Adipocyte (in vitro differentiated cells): Measurements from ENCODE around the gene SLC4A5.
A peak's percentile ranks its signal among the peaks of the same experiment; 100 is the strongest.

Source experiments
- DNase-seq: peaks from one replicate; pipeline ENCODE4 v3.0.0-alpha.2; 2015; ENCODE audit warnings: low read depth
- H3K27me3 ChIP-seq: replicated peaks from 2 replicates; pipeline ENCODE4 v1.7.0; 2013; ENCODE audit warnings: mild to moderate bottlenecking, low read length, moderate library complexity; ENCODE audit not compliant: control insufficient read depth, insufficient read depth
- H3K36me3 ChIP-seq: 2 replicates; pipeline ENCODE4 v1.7.0; 2013; ENCODE audit warnings: low read length, mild to moderate bottlenecking, moderate library complexity; ENCODE audit not compliant: control insufficient read depth, insufficient read depth, severe bottlenecking
- H3K4me1 ChIP-seq: 2 replicates; pipeline ENCODE4 v1.7.0; 2013; ENCODE audit warnings: mild to moderate bottlenecking, low read length, moderate library complexity; ENCODE audit not compliant: control insufficient read depth, insufficient read depth
- H3K4me3 ChIP-seq: 2 replicates; pipeline ENCODE4 v1.7.0; 2013; ENCODE audit warnings: mild to moderate bottlenecking, low read length, moderate library complexity
- H3K9ac ChIP-seq: 2 replicates; pipeline ENCODE4 v1.7.0; 2013; ENCODE audit warnings: mild to moderate bottlenecking, low read length, moderate library complexity
- H3K9me3 ChIP-seq: 2 replicates; pipeline ENCODE4 v1.7.0; 2013; ENCODE audit warnings: mild to moderate bottlenecking, low read length, moderate library complexity; ENCODE audit not compliant: control insufficient read depth

The SLC4A5 gene

DNA sequence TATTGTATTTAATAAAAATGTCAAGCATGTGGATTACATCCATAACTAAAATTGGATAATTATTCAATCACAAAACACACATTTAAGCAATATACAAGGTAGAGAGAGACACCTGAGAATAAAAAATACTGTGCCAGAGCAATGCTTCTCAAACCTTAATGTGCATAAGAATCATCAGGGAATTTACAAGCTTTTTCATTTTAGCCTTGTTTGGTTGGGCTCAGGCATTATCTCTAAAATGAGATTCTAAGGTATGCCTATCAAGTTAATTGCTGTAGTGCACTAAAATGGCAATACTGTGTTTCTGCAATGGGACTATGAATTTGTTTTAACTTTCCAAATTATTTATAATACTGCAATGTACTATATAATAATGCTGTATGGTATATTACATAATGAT is 165.5 kb downstream of the SLC4A5 start:
- H3K9me3 ChIP-seq, result no peaks in the 10 kb centered on the region
- DNase-seq, result peak; percentile 19
- H3K4me1 ChIP-seq, result peaks cover 21% of the 10 kb centered on the region
- H3K27me3 ChIP-seq, result no peaks in the 10 kb centered on the region
- H3K9ac ChIP-seq, result peak overlapping the region; percentile 95
- H3K4me3 ChIP-seq, result peak overlapping the region; percentile 85
- H3K36me3 ChIP-seq, result no peaks in the 10 kb centered on the region

- no peak overlapping the region for H3K9ac ChIP-seq
- no peaks in the 10 kb centered on the region for H3K27me3 ChIP-seq
- H3K9me3 ChIP-seq, result no peaks in the 10 kb centered on the region
- H3K4me1 ChIP-seq, result peaks cover 21% of the 10 kb centered on the region
- no peak for DNase-seq
- H3K4me3 ChIP-seq, result no peak overlapping the region
- H3K36me3 ChIP-seq, result peaks cover 23% of the 10 kb centered on the region
Measured at GRCh38 chr2:74174909-74175308, 168.3 kb downstream of the SLC4A5 start.

GRCh38 chr2:74168739-74169138 is 174.5 kb downstream of the SLC4A5 start:
- H3K36me3 ChIP-seq, result peaks cover 84% of the 10 kb centered on the region

More at GRCh38 chr2:74168739-74169138, 174.5 kb downstream of the SLC4A5 start:
- no peak overlapping the region for H3K4me3 ChIP-seq
- DNase-seq, result no peak
- H3K4me1 ChIP-seq, result peaks cover 4% of the 10 kb centered on the region
- H3K9ac ChIP-seq, result no peak overlapping the region
- no peaks in the 10 kb centered on the region for H3K27me3 ChIP-seq
- no peaks in the 10 kb centered on the region for H3K9me3 ChIP-seq
